GM12878 (cell line): ENCODE results near the gene MTRF1. TPM values are rescaled to one million over a fixed set of nuclear protein-coding genes. Genes with fewer than 3 reads are reported as not detected.
"Not testable (repeated sequence)": the region's sequence is repeated elsewhere in the genome, so short reads cannot be mapped to it uniquely, and the experiment has no call there.

Experiments used
- ATAC-seq: fragments of 200-7000 bp; cut with Tn5 transposase; 3 replicates; pipeline ENCODE4 v1.9.1; 2020; ENCODE audit warnings: mild to moderate bottlenecking, moderate library complexity
- BruUV-seq: library from RNA; stranded (reverse); fragments of 400-500 nt; replicated peaks from 2 replicates; lab custom pipeline; 2021; lab: Mats Ljungman, UMichigan
- CTCF ChIA-PET: fragments of 300-600 bp; sonication (Branson Sonifier 250); formaldehyde crosslinking; extraction: SDS; loops from one replicate; lab custom pipeline; 2021; ENCODE audit warnings: inconsistent platforms; lab: Yijun Ruan, JAX
- POLR2A ChIA-PET: fragments of 350-600 bp; formaldehyde crosslinking; extraction: SDS; loops from one replicate; lab custom pipeline; 2021; ENCODE audit warnings: inconsistent platforms; lab: Charles Lee
- RAD21 ChIA-PET: fragments of 300-600 bp; sonication (Branson Sonifier 250); formaldehyde crosslinking; loops from one replicate; lab custom pipeline; 2023; ENCODE audit warnings: antibody characterized with exemption; ENCODE audit not compliant: unreplicated experiment; lab: Charles Lee
- SMC1A ChIA-PET: fragments of 300-600 bp; sonication (Branson Sonifier 250); formaldehyde crosslinking; loops from one replicate; lab custom pipeline; 2023; ENCODE audit not compliant: unreplicated experiment, uncharacterized antibody; lab: Charles Lee
- DNase-seq: peaks from one replicate; pipeline ENCODE4 v3.0.0-alpha.2; 2011; ENCODE audit warnings: low read depth, low spot score
- FAIRE-seq: peaks from 3 replicates; lab custom pipeline; 2011; peaks lifted over from hg19 to GRCh38; lab: Jason Lieb, UNC
- H2AFZ ChIP-seq: 2 replicates; pipeline ENCODE4 v1.6.0; 2011; ENCODE audit warnings: low read depth, low read length, control low read depth; ENCODE audit not compliant: control insufficient read depth
- H3K27ac ChIP-seq: 2 replicates; pipeline ENCODE4 v1.5.1; 2011; ENCODE audit warnings: control low read depth; ENCODE audit not compliant: control insufficient read depth, insufficient read depth
- H3K27me3 ChIP-seq, 2 experiments: replicated peaks in 1 of 2; 2 replicates each; pipeline versions ENCODE4 v1.6.0 to v1.6.1; 2011; ENCODE audit warnings: low read length in 1 of 2; ENCODE audit not compliant: control insufficient read depth in 2 of 2, insufficient read depth in 2 of 2
- H3K36me3 ChIP-seq, 2 experiments: 2 replicates each; pipeline ENCODE4 v1.5.1; 2011; ENCODE audit warnings: low read length in 1 of 2; ENCODE audit not compliant: control insufficient read depth in 2 of 2, insufficient read depth in 2 of 2
- H3K4me1 ChIP-seq: 2 replicates; pipeline ENCODE4 v1.6.1; 2011; ENCODE audit warnings: mild to moderate bottlenecking, low read length, moderate library complexity, mixed read lengths; ENCODE audit not compliant: control insufficient read depth, insufficient read depth
- H3K4me2 ChIP-seq: 2 replicates; pipeline ENCODE4 v1.6.0; 2011; ENCODE audit warnings: control low read depth; ENCODE audit not compliant: control insufficient read depth, insufficient read depth
- H3K4me3 ChIP-seq: fragments of 200-600 bp; sonication (generic); 2 replicates; pipeline ENCODE4 v1.5.1; 2016
- H3K79me2 ChIP-seq: 2 replicates; pipeline ENCODE4 v1.6.0; 2011; ENCODE audit warnings: low read length; ENCODE audit not compliant: control insufficient read depth, insufficient read depth
- H3K9ac ChIP-seq: 2 replicates; pipeline ENCODE4 v1.8.0; 2011; ENCODE audit warnings: low read length, control low read depth, mixed read lengths; ENCODE audit not compliant: control insufficient read depth, insufficient read depth
- H3K9me3 ChIP-seq: replicated peaks from 3 replicates; pipeline ENCODE4 v1.5.1; 2011; ENCODE audit warnings: mild to moderate bottlenecking, low read length; ENCODE audit not compliant: control insufficient read depth, insufficient read depth
- H4K20me1 ChIP-seq: 2 replicates; pipeline ENCODE4 v1.6.0; 2011; ENCODE audit not compliant: control insufficient read depth, insufficient read depth
- ASH2L ChIP-seq: fragments of 300-600, 200-600 bp; sonication (generic); IDR thresholded peaks from 2 replicates; pipeline ENCODE4 v1.6.1; 2017; ENCODE audit warnings: low read depth, mild to moderate bottlenecking, borderline replicate concordance
- CBX5 ChIP-seq: sonication (generic); IDR thresholded peaks from 2 replicates; pipeline ENCODE4 v1.6.1; 2016; ENCODE audit warnings: low read depth, moderate library complexity, mild to moderate bottlenecking, inconsistent platforms
- CEBPB ChIP-seq, 2 experiments: fragments of 150-350 bp in 1 of 2; IDR thresholded peaks; 2 replicates each; pipeline ENCODE4 v1.6.1; 2012 to 2014; ENCODE audit warnings: low read depth in 2 of 2, low read length in 2 of 2, borderline replicate concordance in 1 of 2, inconsistent platforms in 1 of 2
- CHD4 ChIP-seq: fragments of 200-600 bp; sonication (generic); IDR thresholded peaks from 2 replicates; pipeline ENCODE4 v1.6.1; 2016; ENCODE audit warnings: mild to moderate bottlenecking
- EED ChIP-seq: sonication (generic); IDR thresholded peaks from 2 replicates; pipeline ENCODE4 v1.6.1; 2016; ENCODE audit warnings: antibody characterized with exemption, low read depth
- KLF5 ChIP-seq: fragments of 450-650 bp; IDR thresholded peaks from 2 replicates; pipeline ENCODE4 v1.6.1; 2014; ENCODE audit warnings: mild to moderate bottlenecking; ENCODE audit not compliant: partially characterized antibody
- POLR2AphosphoS5 ChIP-seq: IDR thresholded peaks from 2 replicates; pipeline ENCODE4 v1.6.1; 2011; ENCODE audit warnings: mild to moderate bottlenecking, low read length, inconsistent platforms
- ZNF24 ChIP-seq: fragments of 450-650 bp; IDR thresholded peaks from 2 replicates; pipeline ENCODE4 v1.6.1; 2017; ENCODE audit warnings: antibody characterized with exemption, mild to moderate bottlenecking
- WGBS: methylation state at CpG from one replicate; pipeline ENCODE4 v1.1.6; 2016; ENCODE audit warnings: low lambda C conversion rate; ENCODE audit not compliant: insufficient replicate concordance, insufficient coverage; ENCODE audit errors: missing lambda C conversion rate; 5-methylcytosine and 5-hydroxymethylcytosine counted together
- in situ Hi-C: fragments of 300-500 bp; cut with MboI; formaldehyde crosslinking; loops from 9 replicates; pipeline ENCODE4 v1.14.3; 2018; ENCODE audit warnings: mixed read lengths
- intact Hi-C: fragments of 100-400 bp; cut with micrococcal nuclease; formaldehyde crosslinking; loops from one replicate; pipeline ENCODE4 v1.14.2; 2022; ENCODE audit not compliant: unreplicated experiment
- polyA plus RNA-seq, 11 experiments: library from polyadenylated mRNA; depleted of rRNA in 4 of 11; unstranded in 6 of 11; stranded (reverse) in 5 of 11; fragments of >200 nt; fragmentation: Nextera tagmentation in 4 of 11; fragmentation: Illumina TruSeq in 1 of 11; extraction: Ambion mirVana in 4 of 11; extraction: Trizol in 1 of 11; gene quantifications; 1 replicate in 1 of 11; 2 replicates in 10 of 11; pipeline versions ENCODE4 v1.2.1 to v1.2.3, GENCODE V29; 2011 to 2016; ENCODE audit warnings: inconsistent platforms in 2 of 11, missing spikeins in 2 of 11, low read depth in 1 of 11
- total RNA-seq, 4 experiments: library from RNA; depleted of rRNA in 3 of 4; stranded (reverse); fragments of >200 nt in 3 of 4; fragmentation: Illumina TruSeq in 1 of 4; extraction: Trizol in 1 of 4; gene quantifications; 2 replicates each; pipeline versions ENCODE4 v1.2.1 to v1.2.3, GENCODE V29; 2013 to 2021

Gene MTRF1
- total and polyA plus RNA-seq, 10 of the 15 experiments (the other 5 are each of a cell fraction or from before 2014, with no cell fraction given) = 12.1 to 33.7 (median 20.6) TPM

GRCh38 chr13:41177616-41178015, 85.8 kb downstream of the MTRF1 start:
- no peaks in the 10 kb centered on the region for H3K4me1 ChIP-seq
- FAIRE-seq (no peak), ATAC-seq (no peak), DNase-seq (no peak)
- ChIA-PET POLR2A (no interaction called here), RAD21 (no interaction called here), SMC1A (no interaction called here)
- no peaks in the 10 kb centered on the region for H3K79me2 ChIP-seq
- H3K4me2 ChIP-seq = no peak overlapping the region
- H3K9ac ChIP-seq = no peak overlapping the region
- H3K27me3 ChIP-seq = no peaks in the 10 kb centered on the region
- H4K20me1 ChIP-seq = no peaks in the 10 kb centered on the region
- no peaks in the 10 kb centered on the region for H3K36me3 ChIP-seq
- H2AFZ ChIP-seq = no peak overlapping the region
- peaks cover 2% of the 10 kb centered on the region; the same call in 2 of the 3 replicates for H3K9me3 ChIP-seq
- intact Hi-C loops (no loop called here), in situ Hi-C loops (no loop called here)
- H3K27ac ChIP-seq = no peak overlapping the region
- BruUV-seq = no TSS peak
- WGBS = 0% methylated on average over 2 of the region's 2 CpGs
- TF ChIP-seq CEBPB (IDR thresholded peaks at IDR 0.05; ENCODE audit: borderline replicate concordance in 1 of 2, low read depth in 2 of 2, low read length in 2 of 2) = no peak
- no peak for TF ChIP-seq POLR2AphosphoS5
- no peak for TF ChIP-seq CHD4
- no peak for TF ChIP-seq ASH2L
- TF ChIP-seq EED = no peak
- TF ChIP-seq, all 136 proteins: peak for 0
- CTCF ChIA-PET = no interaction called here
- no peak overlapping the region for H3K4me3 ChIP-seq

DNA sequence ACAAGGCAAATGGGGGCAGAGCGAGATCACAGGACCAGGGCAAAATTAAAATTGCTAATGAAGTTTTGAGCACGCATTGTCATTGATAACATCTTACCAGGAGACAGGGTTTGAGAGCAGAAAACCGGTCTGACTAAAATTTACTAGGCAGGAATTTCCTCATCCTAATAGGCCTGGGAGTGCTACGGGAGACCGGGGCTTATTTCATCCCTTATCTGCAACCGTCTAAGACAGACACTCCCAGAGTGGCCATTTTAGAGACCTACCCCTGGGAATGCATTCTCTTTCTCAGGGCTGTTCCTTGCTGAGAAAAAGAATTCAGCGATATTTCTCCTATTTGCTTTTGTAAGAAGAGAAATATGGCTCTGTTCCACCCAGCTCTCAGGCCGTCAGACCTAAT, 87.8 kb downstream of the MTRF1 start:
- H2AFZ ChIP-seq = not testable (repeated sequence)

More for the DNA sequence above, 87.8 kb downstream of the MTRF1 start:
- intact Hi-C loops, ATAC-seq, SMC1A ChIA-PET, FAIRE-seq, in situ Hi-C loops, H3K36me3 ChIP-seq, H3K4me2 ChIP-seq, DNase-seq, H3K27me3 ChIP-seq, H3K27ac ChIP-seq, H3K9me3 ChIP-seq, H3K9ac ChIP-seq, CTCF ChIA-PET, H3K4me3 ChIP-seq, POLR2A ChIA-PET, RAD21 ChIA-PET, H3K79me2 ChIP-seq, BruUV-seq, H3K4me1 ChIP-seq, H4K20me1 ChIP-seq: not testable (repeated sequence)
- 79% methylated on average over 8 of the region's 8 CpGs for WGBS
- TF ChIP-seq ZNF24 (0 out of 2 replicates have a peak, but pooled peaks have one; percentile 9), KLF5 (peak; percentile 26), CBX5 (0 out of 2 replicates have a peak, but pooled peaks have one; percentile 54)

Other genes starting within 250 kb of the MTRF1 start
- gene ELF1, start 244.3 kb downstream of the MTRF1 start, total RNA-seq (2014; rRNA removed) = 45.7 and 49.2 TPM in 2 replicates
- 55.1 and 59.4 TPM in 2 replicates for gene ELF1, start 244.3 kb downstream of the MTRF1 start, total RNA-seq (2014; rRNA removed; fragmentation: Illumina TruSeq; extraction: Trizol)
- 70.5 and 74.2 TPM in 2 replicates for gene ELF1, start 244.3 kb downstream of the MTRF1 start, total RNA-seq (2021)
- 83.5 and 97.6 TPM in 2 replicates for gene ELF1, start 244.3 kb downstream of the MTRF1 start, polyA plus RNA-seq (2011; rRNA removed)
- gene ELF1, start 244.3 kb downstream of the MTRF1 start, polyA plus RNA-seq (2014; fragmentation: Illumina TruSeq; extraction: Trizol) = 91.6 and 118 TPM in 2 replicates
- gene ELF1, start 244.3 kb downstream of the MTRF1 start, polyA plus RNA-seq (2014; fragmentation: Nextera tagmentation; extraction: Ambion mirVana) = 10 to 100 TPM; 43.3 to 43.5 TPM
- 46.8 and 47.9 TPM in 2 replicates for gene ELF1, start 244.3 kb downstream of the MTRF1 start, polyA plus RNA-seq (2014; rRNA removed)
- 10 to 100 TPM; 56.2 to 64.0 TPM for gene ELF1, start 244.3 kb downstream of the MTRF1 start, polyA plus RNA-seq (2016; fragmentation: Nextera tagmentation; extraction: Ambion mirVana)
- gene WBP4, start 202.1 kb downstream of the MTRF1 start, total RNA-seq (2014; rRNA removed) = 7.4 and 11.8 TPM in 2 replicates
- 16.3 and 16.9 TPM in 2 replicates for gene WBP4, start 202.1 kb downstream of the MTRF1 start, total RNA-seq (2014; rRNA removed; fragmentation: Illumina TruSeq; extraction: Trizol)
- gene WBP4, start 202.1 kb downstream of the MTRF1 start, total RNA-seq (2021) = 8.3 and 8.8 TPM in 2 replicates
- gene WBP4, start 202.1 kb downstream of the MTRF1 start, polyA plus RNA-seq (2011; rRNA removed) = 15.9 and 26.4 TPM in 2 replicates
- gene WBP4, start 202.1 kb downstream of the MTRF1 start, polyA plus RNA-seq (2014; fragmentation: Illumina TruSeq; extraction: Trizol) = 21.6 and 23.3 TPM in 2 replicates
- gene WBP4, start 202.1 kb downstream of the MTRF1 start, polyA plus RNA-seq (2014; fragmentation: Nextera tagmentation; extraction: Ambion mirVana) = 10 to 100 TPM in 1 of 2 experiments, 1 to 10 TPM in 1; 9.7 to 12.5 TPM
- gene WBP4, start 202.1 kb downstream of the MTRF1 start, polyA plus RNA-seq (2014; rRNA removed) = 9.7 and 13.2 TPM in 2 replicates
- 10 to 100 TPM; 15.3 to 16.1 TPM for gene WBP4, start 202.1 kb downstream of the MTRF1 start, polyA plus RNA-seq (2016; fragmentation: Nextera tagmentation; extraction: Ambion mirVana)
- gene KBTBD6, start 130.8 kb downstream of the MTRF1 start, total RNA-seq (2014; rRNA removed) = 4.9 and 5.3 TPM in 2 replicates
- 4.1 and 4.6 TPM in 2 replicates for gene KBTBD6, start 130.8 kb downstream of the MTRF1 start, total RNA-seq (2014; rRNA removed; fragmentation: Illumina TruSeq; extraction: Trizol)
- gene KBTBD6, start 130.8 kb downstream of the MTRF1 start, total RNA-seq (2021) = 4.9 and 5.0 TPM in 2 replicates
- gene KBTBD6, start 130.8 kb downstream of the MTRF1 start, polyA plus RNA-seq (2011; rRNA removed) = 3.6 and 3.7 TPM in 2 replicates
- gene KBTBD6, start 130.8 kb downstream of the MTRF1 start, polyA plus RNA-seq (2014; fragmentation: Illumina TruSeq; extraction: Trizol) = 3.6 and 4.5 TPM in 2 replicates
- gene KBTBD6, start 130.8 kb downstream of the MTRF1 start, polyA plus RNA-seq (2014; fragmentation: Nextera tagmentation; extraction: Ambion mirVana) = 1 to 10 TPM; 1.9 to 2.4 TPM
- 3.1 and 3.2 TPM in 2 replicates for gene KBTBD6, start 130.8 kb downstream of the MTRF1 start, polyA plus RNA-seq (2014; rRNA removed)
- gene KBTBD6, start 130.8 kb downstream of the MTRF1 start, polyA plus RNA-seq (2016; fragmentation: Nextera tagmentation; extraction: Ambion mirVana) = 1 to 10 TPM; 3.9 to 5.3 TPM
- 5.1 and 5.5 TPM in 2 replicates for gene KBTBD7, start 69.0 kb downstream of the MTRF1 start, total RNA-seq (2014; rRNA removed)
- gene KBTBD7, start 69.0 kb downstream of the MTRF1 start, total RNA-seq (2014; rRNA removed; fragmentation: Illumina TruSeq; extraction: Trizol) = 3.6 and 4.1 TPM in 2 replicates
- 4.6 and 5.1 TPM in 2 replicates for gene KBTBD7, start 69.0 kb downstream of the MTRF1 start, total RNA-seq (2021)
- gene KBTBD7, start 69.0 kb downstream of the MTRF1 start, polyA plus RNA-seq (2011; rRNA removed) = 5.6 and 6.2 TPM in 2 replicates
- gene KBTBD7, start 69.0 kb downstream of the MTRF1 start, polyA plus RNA-seq (2014; fragmentation: Illumina TruSeq; extraction: Trizol) = 3.4 and 4.2 TPM in 2 replicates
- 1 to 10 TPM; 1.8 to 2.8 TPM for gene KBTBD7, start 69.0 kb downstream of the MTRF1 start, polyA plus RNA-seq (2014; fragmentation: Nextera tagmentation; extraction: Ambion mirVana)
- gene KBTBD7, start 69.0 kb downstream of the MTRF1 start, polyA plus RNA-seq (2014; rRNA removed) = 2.8 and 3.0 TPM in 2 replicates
- gene KBTBD7, start 69.0 kb downstream of the MTRF1 start, polyA plus RNA-seq (2016; fragmentation: Nextera tagmentation; extraction: Ambion mirVana) = 1 to 10 TPM; 4.9 to 6.0 TPM
- 12.0 and 13.1 TPM in 2 replicates for gene NAA16, start 47.7 kb upstream of the MTRF1 start, total RNA-seq (2014; rRNA removed)
- 13.8 and 15.3 TPM in 2 replicates for gene NAA16, start 47.7 kb upstream of the MTRF1 start, total RNA-seq (2014; rRNA removed; fragmentation: Illumina TruSeq; extraction: Trizol)
- 11.9 and 16.0 TPM in 2 replicates for gene NAA16, start 47.7 kb upstream of the MTRF1 start, total RNA-seq (2021)
- gene NAA16, start 47.7 kb upstream of the MTRF1 start, polyA plus RNA-seq (2011; rRNA removed) = 13.3 and 21.1 TPM in 2 replicates
- gene NAA16, start 47.7 kb upstream of the MTRF1 start, polyA plus RNA-seq (2014; fragmentation: Illumina TruSeq; extraction: Trizol) = 18.5 and 21.1 TPM in 2 replicates
- gene NAA16, start 47.7 kb upstream of the MTRF1 start, polyA plus RNA-seq (2014; fragmentation: Nextera tagmentation; extraction: Ambion mirVana) = 1 to 10 TPM; 5.4 to 6.3 TPM
- gene NAA16, start 47.7 kb upstream of the MTRF1 start, polyA plus RNA-seq (2014; rRNA removed) = 10.4 and 10.9 TPM in 2 replicates
- gene NAA16, start 47.7 kb upstream of the MTRF1 start, polyA plus RNA-seq (2016; fragmentation: Nextera tagmentation; extraction: Ambion mirVana) = 10 to 100 TPM; 13.0 to 14.9 TPM
- 14.6 and 19.4 TPM in 2 replicates for gene RGCC, start 194.0 kb upstream of the MTRF1 start, total RNA-seq (2014; rRNA removed)
- 10.0 and 11.6 TPM in 2 replicates for gene RGCC, start 194.0 kb upstream of the MTRF1 start, total RNA-seq (2014; rRNA removed; fragmentation: Illumina TruSeq; extraction: Trizol)
- gene RGCC, start 194.0 kb upstream of the MTRF1 start, total RNA-seq (2021) = 10.0 and 10.5 TPM in 2 replicates
- gene RGCC, start 194.0 kb upstream of the MTRF1 start, polyA plus RNA-seq (2011; rRNA removed) = 0.36 and 0.41 TPM in 2 replicates
- 8.2 and 9.6 TPM in 2 replicates for gene RGCC, start 194.0 kb upstream of the MTRF1 start, polyA plus RNA-seq (2014; fragmentation: Illumina TruSeq; extraction: Trizol)
- gene RGCC, start 194.0 kb upstream of the MTRF1 start, polyA plus RNA-seq (2014; fragmentation: Nextera tagmentation; extraction: Ambion mirVana) = 1 to 10 TPM; 6.2 to 9.8 TPM
- 16.8 and 18.1 TPM in 2 replicates for gene RGCC, start 194.0 kb upstream of the MTRF1 start, polyA plus RNA-seq (2014; rRNA removed)
- 10 to 100 TPM in 1 of 2 experiments, 1 to 10 TPM in 1; 5.6 to 11.9 TPM for gene RGCC, start 194.0 kb upstream of the MTRF1 start, polyA plus RNA-seq (2016; fragmentation: Nextera tagmentation; extraction: Ambion mirVana)